ENCODE measurements around the gene KRTAP21-2. TPM values are rescaled to one million over a fixed set of nuclear protein-coding genes. Genes with fewer than 3 reads are reported as not detected.

Gene KRTAP21-2
- total and polyA plus RNA-seq, 3 experiments from 2014 or later, result not detected

DNA sequence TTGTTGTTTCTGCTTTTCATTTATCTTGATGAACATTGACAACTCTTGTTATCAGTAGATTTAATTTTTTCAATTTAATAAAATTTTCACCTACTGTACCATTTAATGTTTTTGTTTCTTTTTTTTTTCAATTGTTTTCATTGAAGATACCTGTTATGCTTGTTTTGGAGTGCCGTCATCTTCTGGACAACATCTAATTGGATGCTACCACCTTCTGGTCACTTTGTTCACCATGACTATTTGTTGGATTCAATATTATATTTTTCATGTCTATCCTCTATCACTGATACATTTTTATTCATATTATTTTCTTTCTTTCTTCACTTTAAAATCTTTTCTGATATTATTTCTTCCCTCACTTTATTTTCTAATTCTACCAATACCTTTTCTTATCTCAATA is 14.0 kb downstream of the KRTAP21-2 start:
- Histone ChIP-seq H3K27me3 (ENCODE audit: insufficient read depth, low read length, poor library complexity, severe bottlenecking) (no peaks in the 10 kb centered on the region), H3K27ac (ENCODE audit: low read depth, low read length) (no peak overlapping the region), H3K4me3 (ENCODE audit: low read length) (no peak overlapping the region), H3K9me3 (ENCODE audit: low read length) (no peaks in the 10 kb centered on the region), H3K36me3 (ENCODE audit: insufficient read depth, low read length) (no peaks in the 10 kb centered on the region), H3K4me1 (ENCODE audit: insufficient read depth, low read length) (no peaks in the 10 kb centered on the region)
- Mint-ChIP-seq H3K36me3 (no peaks in the 10 kb centered on the region), H3K4me1 (no peaks in the 10 kb centered on the region), H3K27ac (no peak overlapping the region), H3K4me3 (no peak overlapping the region), H3K9me3 (peaks cover 0 to 9% (median 2%) of the 10 kb centered on the region in 5 donors), H3K27me3 (peaks cover 1 to 3% of the 10 kb centered on the region in 2 donors)
- no peak for DNase-seq
- CTCF ChIA-PET, result no interaction called here
- POLR2A ChIA-PET, result no interaction called here

DNA sequence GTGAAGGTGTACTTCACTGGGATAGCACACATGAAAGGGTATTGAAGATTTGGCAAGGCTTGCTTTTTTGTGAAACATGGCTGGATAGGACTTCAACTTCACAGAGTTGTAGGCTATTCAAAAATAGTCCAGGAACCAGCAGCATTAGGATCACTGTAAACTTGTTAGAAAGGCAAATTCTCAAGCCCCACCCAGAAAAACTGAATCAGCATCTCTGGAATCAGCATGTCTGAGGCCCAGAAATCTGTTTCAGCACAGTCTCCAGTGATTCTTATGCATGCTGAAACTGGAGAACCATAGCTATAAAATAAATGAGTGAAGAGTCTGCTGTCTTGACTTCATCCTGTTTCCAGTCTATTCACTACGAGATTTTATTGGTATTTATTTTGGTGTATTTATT is 20.3 kb downstream of the KRTAP21-2 start:
- H3K36me3 ChIP-seq (ENCODE audit: insufficient read depth, low read length), result no peaks in the 10 kb centered on the region
- Mint-ChIP-seq H3K27ac (no peak overlapping the region), H3K4me3 (no peak overlapping the region), H3K9me3 (peaks cover 0 to 20% (median 5%) of the 10 kb centered on the region in 5 donors), H3K36me3 (no peaks in the 10 kb centered on the region), H3K4me1 (no peaks in the 10 kb centered on the region), H3K27me3 (peaks cover 0 to 5% of the 10 kb centered on the region in 2 donors)
- H3K4me1 ChIP-seq (ENCODE audit: insufficient read depth, low read length), result no peaks in the 10 kb centered on the region
- no peaks in the 10 kb centered on the region for H3K27me3 ChIP-seq (ENCODE audit: insufficient read depth, low read length, poor library complexity, severe bottlenecking)
- H3K4me3 ChIP-seq (ENCODE audit: low read length), result no peak overlapping the region
- no peak for DNase-seq
- no peak overlapping the region for H3K27ac ChIP-seq (ENCODE audit: low read depth, low read length)
- ChIA-PET CTCF (no interaction called here), POLR2A (no interaction called here)
- no peaks in the 10 kb centered on the region for H3K9me3 ChIP-seq (ENCODE audit: low read length)

DNA sequence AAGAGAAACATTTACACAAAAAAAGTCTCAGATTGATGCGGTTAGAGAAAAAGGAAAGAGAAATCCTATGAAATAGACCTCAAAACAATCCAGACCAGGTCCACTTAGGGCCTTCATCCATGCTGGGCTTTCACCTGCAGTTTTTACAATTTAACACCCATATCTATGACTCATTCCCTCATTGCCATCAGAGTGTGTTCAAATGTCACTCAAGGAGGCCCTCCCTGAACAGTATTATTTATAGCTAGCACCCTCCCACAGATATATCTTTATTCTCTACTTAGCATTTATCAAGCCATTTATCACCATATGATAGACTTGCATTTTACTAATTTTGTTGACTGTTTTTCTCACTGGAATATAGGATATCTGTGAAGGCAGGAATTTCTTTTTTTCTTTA is 27.7 kb downstream of the KRTAP21-2 start:
- Histone ChIP-seq H3K36me3 (ENCODE audit: insufficient read depth, low read length) (no peaks in the 10 kb centered on the region), H3K9me3 (ENCODE audit: low read length) (no peaks in the 10 kb centered on the region), H3K27me3 (ENCODE audit: insufficient read depth, low read length, poor library complexity, severe bottlenecking) (no peaks in the 10 kb centered on the region), H3K27ac (ENCODE audit: low read depth, low read length) (no peak overlapping the region), H3K4me1 (ENCODE audit: insufficient read depth, low read length) (no peaks in the 10 kb centered on the region), H3K4me3 (ENCODE audit: low read length) (no peak overlapping the region)
- Mint-ChIP-seq H3K27me3 (peaks cover 0 to 2% of the 10 kb centered on the region in 2 donors), H3K4me1 (peaks cover 0 to 22% (median 4%) of the 10 kb centered on the region in 3 donors), H3K27ac (no peak overlapping the region), H3K9me3 (peaks cover 0 to 5% (median 0%) of the 10 kb centered on the region in 5 donors), H3K4me3 (no peak overlapping the region), H3K36me3 (no peaks in the 10 kb centered on the region)
- CTCF ChIA-PET, result no interaction called here
- POLR2A ChIA-PET, result no interaction called here
- no peak for DNase-seq

DNA sequence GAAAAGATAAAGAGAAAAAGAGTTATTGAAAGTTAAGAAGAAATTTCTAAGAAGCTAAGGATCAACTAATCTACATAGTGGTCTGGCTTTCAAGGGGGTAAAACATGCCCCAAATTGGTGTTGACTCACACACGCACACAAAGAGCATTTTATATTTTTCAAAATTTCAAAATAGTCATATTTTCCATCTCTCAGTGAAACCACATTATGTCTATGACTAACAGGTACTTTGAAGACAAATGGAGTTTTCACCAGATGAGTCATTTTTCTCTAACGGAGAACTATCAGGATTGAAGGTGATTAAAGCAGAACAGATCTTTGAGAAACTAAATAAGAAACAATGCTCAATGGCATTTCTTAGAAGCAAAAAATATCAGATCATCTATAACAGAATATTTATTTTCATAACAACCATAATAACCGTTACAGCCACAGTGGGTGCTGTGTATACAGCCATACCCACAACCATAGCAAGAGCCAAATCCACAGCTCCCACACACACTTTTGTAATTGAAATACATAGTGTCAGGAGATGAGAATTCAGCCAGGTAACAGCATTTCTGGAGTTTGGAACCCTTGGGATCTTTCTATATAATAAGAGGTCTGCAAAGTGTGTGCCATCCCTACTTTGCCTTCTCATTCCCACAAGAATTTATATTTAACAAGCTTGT is 28.7 kb downstream of the KRTAP21-2 start, which contains the start of gene KRTAP21-3:
KRTAP21-3 (minus strand) TSS at position 539 of the 671 bp plus-strand sequence; CDS start at position 521, 18 bp downstream.
- peaks cover 0 to 5% (median 0%) of the 10 kb centered on the region in 5 donors for H3K9me3 Mint-ChIP-seq
- Histone ChIP-seq H3K27me3 (ENCODE audit: insufficient read depth, low read length, poor library complexity, severe bottlenecking) (no peaks in the 10 kb centered on the region), H3K4me1 (ENCODE audit: insufficient read depth, low read length) (no peaks in the 10 kb centered on the region), H3K4me3 (ENCODE audit: low read length) (no peak within 1 kb of the TSS), H3K36me3 (ENCODE audit: insufficient read depth, low read length) (no peaks in the 10 kb centered on the region), H3K27ac (ENCODE audit: low read depth, low read length) (no peak within 1 kb of the TSS), H3K9me3 (ENCODE audit: low read length) (no peaks in the 10 kb centered on the region)
- no peak within 1 kb of the TSS for H3K4me3 Mint-ChIP-seq
- peaks cover 0 to 2% of the 10 kb centered on the region in 2 donors for H3K27me3 Mint-ChIP-seq
- H3K4me1 Mint-ChIP-seq, result peaks cover 0 to 22% (median 4%) of the 10 kb centered on the region in 3 donors
- H3K36me3 Mint-ChIP-seq, result no peaks in the 10 kb centered on the region
- POLR2A ChIA-PET, result no interaction called here
- CTCF ChIA-PET, result no interaction called here
- no peak for DNase-seq
- no peak within 1 kb of the TSS for H3K27ac Mint-ChIP-seq

DNA sequence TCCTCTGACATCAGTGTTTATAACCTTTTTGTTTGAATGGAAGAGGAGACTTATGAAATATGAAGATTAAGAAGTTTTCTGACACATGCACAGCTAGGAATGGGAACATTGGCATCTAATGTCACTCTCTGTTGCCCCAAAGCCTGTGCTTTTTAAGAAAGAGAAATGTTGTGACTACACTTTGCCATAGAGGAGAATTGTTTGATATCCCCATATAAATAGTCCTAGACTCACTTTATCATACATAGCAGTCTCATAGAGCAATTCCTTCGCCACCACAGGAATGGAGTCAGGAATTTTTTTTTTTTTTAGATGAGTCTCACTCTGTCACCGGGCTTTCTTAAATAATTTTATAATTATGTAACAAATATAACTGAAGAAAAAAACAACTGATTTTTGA is 30.0 kb downstream of the KRTAP21-2 start:
- CTCF ChIA-PET, result no interaction called here
- Mint-ChIP-seq H3K27ac (peak overlapping the region in 2 of 8 donors; percentile 24 to 87), H3K4me1 (peaks cover 0 to 22% (median 4%) of the 10 kb centered on the region in 3 donors), H3K9me3 (peaks cover 0 to 5% (median 2%) of the 10 kb centered on the region in 5 donors), H3K4me3 (no peak overlapping the region), H3K27me3 (peaks cover 0 to 2% of the 10 kb centered on the region in 2 donors), H3K36me3 (no peaks in the 10 kb centered on the region)
- no peak overlapping the region for H3K27ac ChIP-seq (ENCODE audit: low read depth, low read length)
- no peaks in the 10 kb centered on the region for H3K9me3 ChIP-seq (ENCODE audit: low read length)
- no peak overlapping the region for H3K4me3 ChIP-seq (ENCODE audit: low read length)
- H3K27me3 ChIP-seq (ENCODE audit: insufficient read depth, low read length, poor library complexity, severe bottlenecking), result no peaks in the 10 kb centered on the region
- POLR2A ChIA-PET, result no interaction called here
- no peaks in the 10 kb centered on the region for H3K36me3 ChIP-seq (ENCODE audit: insufficient read depth, low read length)
- DNase-seq, result no peak
- H3K4me1 ChIP-seq (ENCODE audit: insufficient read depth, low read length), result no peaks in the 10 kb centered on the region

DNA sequence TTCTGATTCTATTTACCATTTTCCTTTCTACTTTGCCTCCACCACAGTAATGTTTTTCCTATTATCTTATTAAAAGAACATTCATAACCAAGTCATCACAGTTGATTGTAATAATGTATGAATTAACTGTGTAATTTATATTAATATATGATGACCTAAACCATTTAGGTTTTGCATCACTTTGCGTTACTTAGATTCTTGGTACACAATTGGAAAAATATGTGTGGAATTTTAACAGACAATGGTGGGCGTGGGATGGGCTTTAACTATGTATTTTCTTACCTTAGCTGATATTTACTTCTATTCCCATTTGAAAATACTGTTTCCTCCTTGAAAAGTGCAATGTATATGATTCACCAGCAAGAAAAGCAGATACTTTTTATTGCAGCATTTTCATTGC is 32.1 kb downstream of the KRTAP21-2 start:
- Mint-ChIP-seq H3K27me3 (peaks cover 0 to 2% of the 10 kb centered on the region in 2 donors), H3K4me1 (peaks cover 0 to 22% (median 4%) of the 10 kb centered on the region in 3 donors), H3K4me3 (no peak overlapping the region), H3K36me3 (no peaks in the 10 kb centered on the region), H3K27ac (no peak overlapping the region), H3K9me3 (peaks cover 0 to 9% (median 2%) of the 10 kb centered on the region in 5 donors)
- Histone ChIP-seq H3K36me3 (ENCODE audit: insufficient read depth, low read length) (no peaks in the 10 kb centered on the region), H3K4me1 (ENCODE audit: insufficient read depth, low read length) (no peaks in the 10 kb centered on the region), H3K9me3 (ENCODE audit: low read length) (no peaks in the 10 kb centered on the region), H3K27me3 (ENCODE audit: insufficient read depth, low read length, poor library complexity, severe bottlenecking) (no peaks in the 10 kb centered on the region), H3K4me3 (ENCODE audit: low read length) (no peak overlapping the region), H3K27ac (ENCODE audit: low read depth, low read length) (no peak overlapping the region)
- POLR2A ChIA-PET, result no interaction called here
- DNase-seq, result no peak
- CTCF ChIA-PET, result no interaction called here

DNA sequence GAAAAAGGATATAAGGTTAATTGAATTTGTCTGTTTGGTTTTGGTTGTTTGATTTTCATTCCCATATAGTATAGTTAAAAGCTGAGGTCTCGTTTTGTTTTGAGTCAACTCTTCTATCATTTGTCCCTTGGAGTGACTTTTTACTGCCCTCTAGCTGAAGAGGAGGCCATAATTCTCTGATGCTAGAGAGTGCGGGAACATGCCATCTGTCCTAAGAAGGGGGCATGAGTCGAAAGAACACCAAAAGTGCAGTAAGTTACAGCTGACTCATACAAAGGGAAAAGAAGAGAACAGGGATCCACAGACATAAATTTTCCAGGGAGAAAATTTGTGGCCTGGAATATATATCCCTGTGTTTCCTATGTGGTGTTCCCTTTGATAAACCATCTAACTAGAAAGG is 32.6 kb downstream of the KRTAP21-2 start:
- CTCF ChIA-PET, result no interaction called here
- no peaks in the 10 kb centered on the region for H3K36me3 Mint-ChIP-seq
- peaks cover 0 to 19% (median 4%) of the 10 kb centered on the region in 3 donors for H3K4me1 Mint-ChIP-seq

DNA sequence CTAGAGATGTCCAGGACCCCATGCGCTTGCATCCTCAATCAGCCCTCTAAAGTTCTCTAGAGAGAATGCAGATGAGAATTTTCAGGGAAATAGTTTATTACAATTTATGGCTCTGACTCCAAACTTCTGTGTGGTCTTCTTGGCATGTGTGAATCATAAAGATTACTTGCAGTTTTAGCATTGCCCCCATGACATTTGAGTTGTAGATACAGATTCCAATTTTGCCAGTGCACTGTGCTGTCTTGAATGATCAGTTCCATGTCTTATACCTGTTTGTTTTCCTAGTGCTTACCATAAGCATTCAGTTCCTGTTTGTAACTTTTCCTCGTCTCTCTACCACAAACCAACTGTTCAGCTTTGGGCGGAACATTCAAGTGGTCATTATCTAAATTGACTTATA is 33.3 kb downstream of the KRTAP21-2 start:
- Mint-ChIP-seq H3K36me3 (no peaks in the 10 kb centered on the region), H3K9me3 (peaks cover 0 to 9% (median 2%) of the 10 kb centered on the region in 5 donors), H3K27ac (no peak overlapping the region), H3K27me3 (peaks cover 0 to 2% of the 10 kb centered on the region in 2 donors), H3K4me1 (peaks cover 0 to 13% (median 4%) of the 10 kb centered on the region in 3 donors), H3K4me3 (no peak overlapping the region)
- ChIA-PET POLR2A (no interaction called here), CTCF (no interaction called here)
- no peak for DNase-seq
- Histone ChIP-seq H3K4me1 (ENCODE audit: insufficient read depth, low read length) (no peaks in the 10 kb centered on the region), H3K9me3 (ENCODE audit: low read length) (no peaks in the 10 kb centered on the region), H3K27ac (ENCODE audit: low read depth, low read length) (no peak overlapping the region), H3K27me3 (ENCODE audit: insufficient read depth, low read length, poor library complexity, severe bottlenecking) (no peaks in the 10 kb centered on the region), H3K36me3 (ENCODE audit: insufficient read depth, low read length) (no peaks in the 10 kb centered on the region), H3K4me3 (ENCODE audit: low read length) (no peak overlapping the region)

More for the DNA sequence above, 32.6 kb downstream of the KRTAP21-2 start:
- DNase-seq, result no peak
- Histone ChIP-seq H3K4me1 (ENCODE audit: insufficient read depth, low read length) (no peaks in the 10 kb centered on the region), H3K27ac (ENCODE audit: low read depth, low read length) (no peak overlapping the region), H3K27me3 (ENCODE audit: insufficient read depth, low read length, poor library complexity, severe bottlenecking) (no peaks in the 10 kb centered on the region), H3K9me3 (ENCODE audit: low read length) (no peaks in the 10 kb centered on the region), H3K36me3 (ENCODE audit: insufficient read depth, low read length) (no peaks in the 10 kb centered on the region), H3K4me3 (ENCODE audit: low read length) (no peak overlapping the region)
- Mint-ChIP-seq H3K4me3 (no peak overlapping the region), H3K27me3 (peaks cover 0 to 2% of the 10 kb centered on the region in 2 donors), H3K27ac (no peak overlapping the region), H3K9me3 (peaks cover 0 to 9% (median 2%) of the 10 kb centered on the region in 5 donors)
- POLR2A ChIA-PET, result no interaction called here
